C4-2B (cell line): Measurements from ENCODE around the gene SPAG9.

Experiments
- H3K27ac ChIP-seq: fragments of 450-650 bp; 2 replicates; pipeline ENCODE4 v1.5.1; 2017
- CTCF ChIP-seq: fragments of 450-650 bp; conservative IDR thresholded peaks from 2 replicates; pipeline ENCODE4 v1.5.1; 2017; ENCODE audit warnings: mild to moderate bottlenecking
- ZFX ChIP-seq: fragments of 450-650 bp; IDR thresholded peaks from 2 replicates; pipeline ENCODE4 v1.6.1; 2017

The SPAG9 gene

GRCh38 chr17:51029142-51029541 lies 91.5 kb downstream of the SPAG9 start:
- TF ChIP-seq CTCF, result no peak
- TF ChIP-seq ZFX, result no peak
- H3K27ac ChIP-seq, result no peak overlapping the region

DNA sequence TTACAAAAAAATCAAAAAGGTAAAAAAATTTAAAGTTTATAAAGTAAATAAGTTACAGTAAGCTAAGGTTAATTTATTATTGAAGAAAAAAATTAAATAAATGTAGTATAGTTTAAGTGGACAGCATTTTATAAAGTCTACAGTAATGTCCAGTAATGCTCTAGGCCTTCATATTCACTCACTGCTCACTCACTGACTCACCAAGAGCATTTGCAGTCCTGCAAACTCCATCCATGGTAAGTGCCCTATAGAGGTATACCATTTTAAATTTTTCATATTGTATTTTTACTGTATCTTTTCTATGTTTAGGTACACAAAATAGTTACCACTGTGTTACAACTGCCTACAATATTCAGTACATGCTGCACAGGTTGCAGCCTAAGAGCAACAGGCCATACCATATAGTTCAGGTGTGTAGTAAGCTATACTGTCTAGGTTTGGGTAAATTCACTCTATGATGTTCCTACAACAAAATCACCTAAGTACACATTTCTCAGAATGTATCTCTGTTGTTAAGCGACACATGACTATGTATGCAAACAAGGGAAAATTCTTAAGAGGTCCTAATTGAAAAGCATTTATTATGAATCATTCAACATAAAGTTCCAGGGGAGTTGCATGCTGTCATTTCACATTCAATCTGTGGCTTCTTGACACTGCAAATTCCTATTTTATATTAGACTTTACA lies 92.3 kb downstream of the SPAG9 start:
- TF ChIP-seq ZFX (no peak), CTCF (no peak)
- H3K27ac ChIP-seq, result no peak overlapping the region

DNA sequence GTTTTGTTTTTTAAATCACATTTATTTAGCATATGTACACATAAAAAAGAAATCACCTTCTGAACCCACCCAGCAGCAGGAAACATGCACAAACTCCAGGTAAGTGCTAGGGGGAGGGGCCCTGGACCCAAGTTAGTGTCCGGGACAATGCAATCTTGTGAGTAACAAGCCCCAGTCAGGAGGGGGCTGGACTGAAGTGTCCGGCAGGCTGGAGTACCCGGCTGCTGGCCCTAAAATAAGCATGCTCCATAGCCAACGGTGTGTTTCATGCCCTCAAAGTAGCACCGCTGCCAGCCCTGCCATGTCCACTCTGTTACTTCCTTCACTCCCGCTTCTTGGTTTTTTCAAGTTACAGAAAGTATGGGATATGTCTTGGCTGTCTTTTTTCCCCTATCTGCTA lies 102.1 kb downstream of the SPAG9 start:
- no peak overlapping the region for H3K27ac ChIP-seq
- TF ChIP-seq CTCF, result no peak
- no peak for TF ChIP-seq ZFX

DNA sequence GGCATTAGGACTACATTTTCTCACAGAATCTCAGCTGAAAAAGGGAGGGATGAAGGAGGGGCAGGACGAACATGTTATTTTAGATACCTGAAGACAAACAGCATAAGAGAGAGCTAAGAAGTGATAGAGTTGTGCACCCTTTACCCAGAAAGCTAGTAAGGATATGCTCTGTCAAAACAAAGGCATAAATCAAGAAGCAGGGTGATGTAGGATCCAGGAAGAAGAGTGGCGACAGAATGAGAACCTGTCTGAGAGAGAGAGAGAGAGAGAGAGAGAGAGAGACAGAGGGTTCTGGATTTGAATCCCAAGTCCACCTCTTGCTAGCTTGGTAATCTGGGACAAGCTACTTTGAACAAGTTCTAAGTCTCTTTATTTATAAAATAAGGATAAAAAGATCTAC lies 103.4 kb downstream of the SPAG9 start:
- TF ChIP-seq ZFX (no peak), CTCF (no peak)
- H3K27ac ChIP-seq, result no peak overlapping the region

DNA sequence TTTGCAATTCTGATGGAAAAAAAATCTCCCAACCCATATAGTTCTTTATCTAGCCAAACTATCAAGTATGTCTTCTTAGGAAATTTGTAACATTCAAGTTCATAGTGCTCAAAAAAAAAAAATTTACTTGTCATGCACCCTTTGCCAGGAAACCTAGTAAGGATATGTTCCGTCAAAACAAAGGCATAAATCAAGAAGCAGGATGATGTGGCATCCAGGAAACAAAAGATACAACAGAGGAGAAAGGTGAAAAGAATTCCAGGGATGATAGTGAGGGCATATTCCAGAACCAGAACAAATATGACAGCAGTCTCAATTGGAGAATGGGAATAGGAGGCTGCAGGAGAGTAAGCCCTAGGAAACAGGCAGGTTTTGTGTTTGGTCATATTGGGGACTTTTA lies 104.6 kb downstream of the SPAG9 start:
- H3K27ac ChIP-seq, result no peak overlapping the region
- TF ChIP-seq CTCF (no peak), ZFX (no peak)

GRCh38 chr17:51015145-51015558 lies 105.5 kb downstream of the SPAG9 start:
- no peak overlapping the region for H3K27ac ChIP-seq
- TF ChIP-seq ZFX, result no peak
- TF ChIP-seq CTCF, result no peak

DNA sequence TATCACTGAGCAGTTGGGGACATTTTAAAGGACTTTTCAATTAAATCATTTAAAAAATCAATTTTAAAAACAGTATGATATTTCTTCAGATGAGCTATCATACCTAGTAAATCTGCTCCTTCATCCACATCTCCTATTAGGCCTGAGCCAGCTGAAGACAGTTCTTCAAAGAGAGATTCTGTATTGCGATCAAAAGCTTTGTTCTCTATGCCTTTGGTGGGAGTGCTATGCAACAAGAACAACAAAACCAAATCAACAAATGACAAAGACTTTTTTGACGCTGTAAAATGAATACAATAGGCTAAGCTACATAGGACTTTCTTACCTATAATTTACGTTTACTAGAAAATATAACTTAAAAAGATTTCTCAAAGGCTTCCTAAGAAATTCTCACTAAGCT lies 106.5 kb downstream of the SPAG9 start:
- no peak overlapping the region for H3K27ac ChIP-seq
- no peak for TF ChIP-seq ZFX
- no peak for TF ChIP-seq CTCF
